Activated CD8-positive, alpha-beta T cell treated with anti-CD3 and anti-CD28 coated beads, Interleukin-2, amount 10 ng/mL, durations not matched to agents 7 days and 5 days (primary cell): ENCODE results near the gene MRPL11. TPM values are rescaled to one million over a fixed set of nuclear protein-coding genes. Genes with fewer than 3 reads are reported as not detected.
A peak's percentile ranks its signal among the peaks of the same experiment; 100 is the strongest.

Experiments used
- ATAC-seq: fragments of 150-1000 bp; cut with Tn5 transposase; one replicate; pipeline ENCODE4 v1.10.0; 2021; ENCODE audit warnings: moderate library complexity
- CTCF ChIA-PET: fragments of 350-600 bp; sonication (Branson Sonifier 250); formaldehyde crosslinking; loops from one replicate; lab custom pipeline; 2021; ENCODE audit warnings: antibody characterized with exemption; lab: Charles Lee
- POLR2A ChIA-PET: fragments of 350-600 bp; sonication (Branson Sonifier 250); formaldehyde crosslinking; loops from one replicate; lab custom pipeline; 2021; ENCODE audit warnings: antibody characterized with exemption; lab: Charles Lee
- DNase-seq: peaks from one replicate; pipeline ENCODE4 v3.0.0-alpha.2; 2020
- H3K27ac Mint-ChIP-seq: one replicate; pipeline ENCODE4 v1.8.0; 2021; ENCODE audit warnings: mild to moderate bottlenecking, mixed read lengths
- H3K27me3 Mint-ChIP-seq: one replicate; pipeline ENCODE4 v1.8.0; 2021; ENCODE audit warnings: low read depth, mixed read lengths
- H3K36me3 Mint-ChIP-seq: one replicate; pipeline ENCODE4 v1.8.0; 2021; ENCODE audit warnings: low read depth, mixed read lengths
- H3K4me1 Mint-ChIP-seq: one replicate; pipeline ENCODE4 v1.8.0; 2021; ENCODE audit warnings: low read depth, mixed read lengths
- H3K4me3 Mint-ChIP-seq: one replicate; pipeline ENCODE4 v1.8.0; 2021; ENCODE audit warnings: mild to moderate bottlenecking, mixed read lengths
- H3K9me3 Mint-ChIP-seq: one replicate; pipeline ENCODE4 v1.8.0; 2022; ENCODE audit warnings: mixed read lengths; ENCODE audit not compliant: insufficient read depth
- total RNA-seq, 2 experiments: library from RNA; stranded (reverse); gene quantifications; one replicate each; pipeline ENCODE4 v1.2.3, GENCODE V29; 2021

The MRPL11 gene
- 100 to 1,000 TPM in 1 of 2 experiments, 10 to 100 TPM in 1; 93.7 to 100 TPM for total RNA-seq

DNA sequence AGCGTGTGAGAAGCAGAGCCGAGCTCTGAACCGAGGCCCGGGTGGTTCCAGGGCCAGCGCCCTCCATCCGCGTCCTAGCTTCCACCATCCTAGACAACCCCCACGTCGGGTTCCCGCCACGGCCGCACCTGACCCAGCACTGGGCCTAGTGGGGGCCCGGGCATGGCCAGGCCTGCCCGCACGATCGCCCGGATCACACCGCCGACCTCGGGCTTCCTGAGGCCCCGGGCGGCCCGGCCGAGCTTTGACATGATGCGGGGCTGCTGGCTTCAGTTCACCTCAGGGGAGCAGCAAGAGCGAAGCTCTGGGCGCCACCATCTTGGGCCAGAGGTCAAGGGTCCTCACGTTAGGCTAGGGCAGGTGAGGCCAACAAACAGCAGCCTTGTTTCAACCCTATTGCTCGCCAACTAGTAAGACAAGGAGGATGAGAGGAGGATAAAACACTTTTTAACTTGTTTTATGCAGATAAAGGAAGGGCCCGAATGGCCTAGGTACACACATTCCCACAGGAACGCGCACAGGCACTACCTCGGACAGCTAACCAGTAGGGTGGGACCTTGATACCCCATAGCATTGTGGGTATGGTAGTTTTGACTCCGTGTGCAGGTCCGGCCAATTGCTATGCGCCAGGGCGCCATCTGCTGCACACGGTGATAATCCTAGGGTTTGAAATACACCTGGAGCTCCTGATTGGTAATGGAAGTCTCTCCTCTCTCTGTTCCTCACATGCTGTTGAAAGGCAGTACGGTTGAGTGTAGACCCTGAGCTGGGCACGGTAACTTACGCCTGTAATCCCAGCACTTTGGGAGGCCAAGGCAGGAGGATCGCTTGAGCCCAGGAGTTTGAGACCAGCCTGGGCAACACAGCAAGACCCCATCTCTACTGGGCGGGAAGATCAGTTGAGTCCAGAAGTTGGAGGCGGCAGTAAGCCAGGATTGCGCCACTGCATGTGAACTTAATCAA lies at the start of gene MRPL11:
MRPL11 (minus strand) TSS at position 345 of the 963 bp plus-strand sequence; CDS start at position 251, 94 bp downstream.
- DNase-seq (peak; percentile 93), ATAC-seq (peak; percentile 97)
- ChIA-PET POLR2A (interaction anchor here (0.8 to 1.7 kb wide), 9 partner anchors 17 to 240 kb away, joined by 3 to 10 read pairs (median 4); partner anchors contain the start of genes DPP3 and RBM14), CTCF (interaction anchor here (0.6 to 3.3 kb wide), 26 partner anchors 9 to 560 kb away, joined by 3 to 33 read pairs (median 6); partner anchors contain the start of genes DPP3, NPAS4, PELI3 and RBM4B)
- Mint-ChIP-seq H3K4me3 (peak within 1 kb of the TSS; percentile 91), H3K27me3 (no peaks in the 10 kb centered on the region), H3K4me1 (peaks cover 19% of the 10 kb centered on the region), H3K36me3 (peaks cover 15% of the 10 kb centered on the region), H3K9me3 (peaks cover 10% of the 10 kb centered on the region), H3K27ac (peak within 1 kb of the TSS; percentile 98)

- no peaks in the 10 kb centered on the region for H3K9me3 Mint-ChIP-seq
- DNase-seq (no peak), ATAC-seq (no peak)
- H3K36me3 Mint-ChIP-seq: peaks cover 13% of the 10 kb centered on the region
- no peak overlapping the region for H3K4me3 Mint-ChIP-seq
- ChIA-PET POLR2A (no interaction called here), CTCF (interaction anchor here (1.5 kb wide), 1 partner anchor 193 kb away, joined by 13 read pairs; the partner anchor contains the start of gene RBM4B)
- H3K27ac Mint-ChIP-seq: peak overlapping the region; percentile 52
- H3K4me1 Mint-ChIP-seq: peaks cover 15% of the 10 kb centered on the region
- H3K27me3 Mint-ChIP-seq: no peaks in the 10 kb centered on the region
Measured at GRCh38 chr11:66484806-66485380, 46.2 kb upstream of the MRPL11 start.

- DNase-seq (peak; percentile 98), ATAC-seq (peak; percentile 98)
- Mint-ChIP-seq H3K9me3 (no peaks in the 10 kb centered on the region), H3K36me3 (peaks cover 7% of the 10 kb centered on the region), H3K4me1 (peaks cover 31% of the 10 kb centered on the region), H3K27ac (peak within 1 kb of the TSS; percentile 91), H3K4me3 (peak within 1 kb of the TSS; percentile 92), H3K27me3 (no peaks in the 10 kb centered on the region)
- CTCF ChIA-PET: interaction anchor here (0.6 to 2.7 kb wide), 16 partner anchors 9 to 198 kb away, joined by 3 to 20 read pairs (median 5); partner anchors contain the start of genes CCDC87, CCS, MRPL11 and PELI3
- POLR2A ChIA-PET: interaction anchor here (0.9 to 2.0 kb wide), 10 partner anchors 10 to 362 kb away, joined by 3 to 22 read pairs (median 6); partner anchors contain the start of genes BBS1, MRPL11, PELI3 and RBM4B
Measured at GRCh38 chr11:66480117-66480938, 41.7 kb upstream of the MRPL11 start, which contains the start of gene DPP3. Gene DPP3 (plus strand): TSS chr11:66480434. CDS start chr11:66482201, 1,767 bp downstream.

GRCh38 chr11:66479394-66480116 lies 40.9 kb upstream of the MRPL11 start:
- POLR2A ChIA-PET: interaction anchor here (0.9 to 2.0 kb wide), 10 partner anchors 9 to 363 kb away, joined by 3 to 22 read pairs (median 6); partner anchors contain the start of genes BBS1, MRPL11, PELI3 and RBM4B
- ATAC-seq (no peak), DNase-seq (no peak)
- H3K4me3 Mint-ChIP-seq: peak overlapping the region; percentile 92
- H3K27ac Mint-ChIP-seq: peak overlapping the region; percentile 91
- no peaks in the 10 kb centered on the region for H3K27me3 Mint-ChIP-seq
- H3K9me3 Mint-ChIP-seq: no peaks in the 10 kb centered on the region
- H3K36me3 Mint-ChIP-seq: peaks cover 6% of the 10 kb centered on the region
- H3K4me1 Mint-ChIP-seq: peaks cover 31% of the 10 kb centered on the region
- CTCF ChIA-PET: interaction anchor here (0.6 to 2.7 kb wide), 28 partner anchors 8 to 369 kb away, joined by 3 to 20 read pairs (median 4); partner anchors contain the start of genes BBS1, CCDC87, CCS and MRPL11

DNA sequence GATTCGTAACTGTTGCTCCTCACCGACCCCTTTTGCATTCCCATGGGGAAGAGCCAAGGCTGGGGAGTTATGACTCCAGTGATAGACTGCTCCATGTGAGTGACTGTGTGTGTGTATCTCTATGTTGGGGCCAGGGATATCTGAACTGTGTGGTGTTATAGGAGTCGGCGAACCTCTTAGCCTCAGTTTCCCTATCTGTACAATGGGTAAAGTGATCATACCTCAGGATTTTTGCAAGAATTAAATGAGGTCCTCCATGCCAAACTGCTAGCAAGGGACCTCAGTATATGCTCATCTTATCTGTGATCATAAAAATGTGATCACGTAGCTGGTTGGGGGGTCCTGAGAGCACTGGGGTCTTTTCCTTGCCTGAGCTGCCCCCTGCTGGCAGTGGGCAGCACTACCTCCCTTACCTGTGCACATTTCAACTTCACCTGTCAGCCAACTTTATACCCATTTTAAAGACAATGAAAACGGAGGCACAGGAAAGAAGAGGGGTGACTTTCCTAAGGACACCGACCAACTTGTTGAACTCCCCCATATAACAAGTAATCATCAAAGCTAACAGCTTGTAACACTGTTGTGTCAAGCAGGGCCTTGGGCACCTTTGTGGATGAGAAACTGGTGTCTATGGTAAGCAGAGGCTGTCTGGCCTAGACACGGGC lies 40.2 kb upstream of the MRPL11 start:
- DNase-seq (peak; percentile 47), ATAC-seq (no peak)
- no peaks in the 10 kb centered on the region for H3K27me3 Mint-ChIP-seq
- H3K9me3 Mint-ChIP-seq: no peaks in the 10 kb centered on the region
- H3K36me3 Mint-ChIP-seq: peaks cover 6% of the 10 kb centered on the region
- peak overlapping the region; percentile 92 for H3K4me3 Mint-ChIP-seq
- peaks cover 31% of the 10 kb centered on the region for H3K4me1 Mint-ChIP-seq
- CTCF ChIA-PET: interaction anchor here (0.6 to 2.7 kb wide), 15 partner anchors 8 to 369 kb away, joined by 3 to 20 read pairs (median 4); partner anchors contain the start of genes BBS1, MRPL11, PELI3 and RBM14
- POLR2A ChIA-PET: interaction anchor here (1.7 to 2.0 kb wide), 2 partner anchors 9 to 199 kb away, joined by 8 to 22 read pairs; partner anchors contain the start of gene RBM4B
- H3K27ac Mint-ChIP-seq: peak overlapping the region; percentile 91

DNA sequence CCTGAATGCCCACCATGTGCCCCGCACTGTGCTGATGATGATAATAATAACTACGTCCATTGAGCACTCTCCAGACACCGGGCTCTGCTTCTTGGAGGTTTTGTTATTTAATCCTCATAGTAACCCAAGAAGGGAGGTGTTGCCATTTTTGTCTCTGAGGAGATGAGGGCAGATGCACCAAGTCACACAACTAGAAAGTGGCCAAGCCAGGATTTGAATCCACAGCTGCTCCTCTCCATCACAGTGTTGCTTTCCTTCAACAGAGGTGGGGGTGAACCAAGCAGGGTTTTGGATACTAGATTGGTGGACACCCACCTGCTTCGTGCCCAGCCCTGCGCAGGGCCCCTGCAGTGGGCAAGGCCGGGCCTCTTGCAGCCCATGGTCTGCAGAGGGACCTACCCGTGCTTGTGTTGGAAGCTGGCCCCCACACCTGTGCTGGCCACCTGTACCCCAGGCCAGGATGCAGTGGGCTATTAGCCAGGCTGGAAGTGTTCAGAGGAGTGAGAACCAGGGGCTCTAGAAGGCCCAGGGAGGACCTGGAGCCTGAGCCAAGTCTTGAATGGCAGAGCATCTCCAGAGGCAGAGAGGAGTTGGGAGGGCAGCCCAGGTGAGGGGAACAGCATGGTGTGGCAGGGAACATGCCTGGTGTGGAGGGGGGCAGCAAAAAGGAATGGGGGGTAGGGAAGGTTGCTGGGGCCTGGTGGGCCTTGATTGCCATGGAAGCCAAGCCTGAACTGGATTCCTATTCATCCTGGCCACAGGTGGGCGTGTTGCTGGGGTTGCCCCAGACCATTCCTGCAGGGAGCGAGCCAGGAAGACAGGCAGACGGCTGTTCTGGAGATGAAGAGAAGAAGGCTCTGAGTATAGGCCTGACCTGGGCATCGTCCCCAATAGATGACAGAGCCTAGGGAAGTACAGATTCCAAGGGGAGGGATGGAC lies 38.9 kb upstream of the MRPL11 start:
- H3K27ac Mint-ChIP-seq: no peak overlapping the region
- H3K36me3 Mint-ChIP-seq: peaks cover 1% of the 10 kb centered on the region
- DNase-seq: no peak
- no peak overlapping the region for H3K4me3 Mint-ChIP-seq
- H3K4me1 Mint-ChIP-seq: peaks cover 30% of the 10 kb centered on the region
- ChIA-PET POLR2A (no interaction called here), CTCF (interaction anchor here (1.5 to 2.7 kb wide), 7 partner anchors 9 to 201 kb away, joined by 3 to 20 read pairs (median 8); partner anchors contain the start of genes MRPL11, PELI3 and RBM4B)
- ATAC-seq: no peak
- no peaks in the 10 kb centered on the region for H3K9me3 Mint-ChIP-seq
- no peaks in the 10 kb centered on the region for H3K27me3 Mint-ChIP-seq

DNA sequence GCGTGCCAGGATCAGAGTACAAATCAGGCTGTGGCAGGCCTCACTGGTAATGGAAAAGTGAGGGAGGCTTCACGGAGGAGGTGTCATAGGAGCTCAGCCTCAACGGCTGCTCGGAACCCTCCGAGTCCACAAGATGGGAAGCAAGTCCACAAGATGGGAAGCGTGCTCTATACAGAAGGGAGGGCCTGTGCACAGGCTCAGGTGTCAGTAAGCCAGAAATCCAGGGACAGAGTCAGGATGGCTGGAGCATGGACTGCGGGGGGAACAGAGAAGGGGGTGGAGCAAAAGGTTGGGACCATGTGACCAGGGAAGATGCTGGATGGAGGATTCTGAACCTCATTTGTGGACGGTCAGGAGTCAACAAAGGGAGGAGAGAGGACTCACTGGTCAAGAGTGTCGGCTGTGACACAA lies 38.2 kb upstream of the MRPL11 start:
- CTCF ChIA-PET: no interaction called here
- no peak for DNase-seq
- Mint-ChIP-seq H3K27me3 (no peaks in the 10 kb centered on the region), H3K9me3 (no peaks in the 10 kb centered on the region), H3K27ac (no peak overlapping the region), H3K4me3 (no peak overlapping the region), H3K36me3 (no peaks in the 10 kb centered on the region), H3K4me1 (peaks cover 23% of the 10 kb centered on the region)
- ATAC-seq: no peak
- POLR2A ChIA-PET: no interaction called here

DNA sequence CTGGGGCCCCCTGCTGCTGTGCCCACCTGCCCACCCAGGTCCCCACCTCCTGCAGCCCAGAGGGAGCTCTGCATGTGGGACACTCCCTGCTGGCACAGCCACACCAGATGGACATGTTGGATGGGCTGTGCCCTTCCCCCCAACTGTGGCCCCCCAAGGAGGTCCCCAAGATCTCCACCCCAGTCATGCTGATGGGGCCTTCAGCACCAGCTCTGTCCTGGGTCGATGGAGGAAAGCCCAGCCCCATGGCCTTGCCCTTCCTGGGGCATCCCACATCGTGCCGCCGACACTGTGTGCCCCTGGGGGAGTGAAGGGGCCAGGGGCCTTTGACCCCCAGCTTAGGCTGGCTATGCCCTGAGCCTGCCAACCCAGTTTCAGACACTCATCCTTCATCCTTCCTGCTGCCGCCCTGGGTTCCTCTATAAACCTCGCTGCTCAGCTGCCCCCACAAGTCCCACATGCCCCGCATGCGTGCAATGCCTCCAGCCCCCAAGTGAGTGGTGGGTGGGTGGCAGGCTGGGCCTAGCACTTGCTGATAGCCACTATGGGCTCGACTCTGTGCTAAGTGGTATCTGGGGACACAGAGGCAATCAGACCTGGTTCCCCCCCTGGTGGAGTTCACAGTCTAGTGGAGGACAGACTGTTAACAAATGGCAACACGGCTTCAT lies 37.7 kb upstream of the MRPL11 start:
- Mint-ChIP-seq H3K27ac (no peak overlapping the region), H3K27me3 (no peaks in the 10 kb centered on the region), H3K4me3 (no peak overlapping the region), H3K9me3 (no peaks in the 10 kb centered on the region), H3K36me3 (no peaks in the 10 kb centered on the region), H3K4me1 (peaks cover 21% of the 10 kb centered on the region)
- ATAC-seq (no peak), DNase-seq (no peak)
- CTCF ChIA-PET: no interaction called here
- POLR2A ChIA-PET: no interaction called here
